HepG2 (cell line): ENCODE measurements around the gene PTPN2. TPM values are rescaled to one million over a fixed set of nuclear protein-coding genes. Genes with fewer than 3 reads are reported as not detected.

ENCODE experiments used
- CAMTA2 ChIP-seq: sonication (generic); formaldehyde crosslinking; IDR thresholded peaks from 2 replicates; pipeline ENCODE4 v1.4.0; 2020; ENCODE audit warnings: mild to moderate bottlenecking, missing genetic modification reagents, borderline replicate concordance
- FOXC1 ChIP-seq: sonication (generic); formaldehyde crosslinking; IDR thresholded peaks from 2 replicates; pipeline ENCODE4 v1.8.0; 2022; ENCODE audit warnings: mild to moderate bottlenecking, missing genetic modification reagents, borderline replicate concordance
- HCFC1 ChIP-seq: fragments of 150-350 bp; IDR thresholded peaks from 2 replicates; pipeline ENCODE4 v1.6.1; 2014; ENCODE audit warnings: low read depth, low read length
- IRX3 ChIP-seq: sonication (generic); formaldehyde crosslinking; IDR thresholded peaks from 2 replicates; pipeline ENCODE4 v1.8.1; 2023; ENCODE audit warnings: mild to moderate bottlenecking, low read depth, missing genetic modification reagents, borderline replicate concordance
- KDM5B ChIP-seq: sonication (generic); formaldehyde crosslinking; IDR thresholded peaks from 2 replicates; pipeline ENCODE4 v1.4.0; 2020; ENCODE audit warnings: missing genetic modification reagents, mild to moderate bottlenecking, borderline replicate concordance
- KLF11 ChIP-seq: IDR thresholded peaks from 2 replicates; pipeline ENCODE4 v1.6.1; 2016; ENCODE audit warnings: missing compliant biosample characterization
- NBN ChIP-seq: fragments of 450-650 bp; conservative IDR thresholded peaks from 2 replicates; pipeline ENCODE4 v1.6.1; 2017
- NFYC ChIP-seq: IDR thresholded peaks from 2 replicates; pipeline ENCODE4 v1.6.1; 2016; ENCODE audit warnings: missing genetic modification reagents, missing compliant biosample characterization
- NONO ChIP-seq, 2 experiments: fragments of 450-650 bp in 1 of 2; sonication (generic) in 1 of 2; formaldehyde crosslinking in 1 of 2; IDR thresholded peaks in 1 of 2; conservative IDR thresholded peaks in 1 of 2; 2 replicates each; pipeline versions ENCODE4 v1.6.1 to v1.8.0; 2017 to 2022; ENCODE audit warnings: mild to moderate bottlenecking in 1 of 2, missing genetic modification reagents in 1 of 2, moderate library complexity in 1 of 2
- TBX2 ChIP-seq: sonication (generic); formaldehyde crosslinking; IDR thresholded peaks from 2 replicates; pipeline ENCODE4 v1.5.0; 2020; ENCODE audit warnings: missing genetic modification reagents, mild to moderate bottlenecking, borderline replicate concordance
- ZBTB42 ChIP-seq: sonication (generic); formaldehyde crosslinking; IDR thresholded peaks from 2 replicates; pipeline ENCODE4 v1.5.0; 2020; ENCODE audit warnings: mild to moderate bottlenecking, missing genetic modification reagents
- ZNF616 ChIP-seq: sonication (generic); formaldehyde crosslinking; IDR thresholded peaks from 2 replicates; pipeline ENCODE4 v1.5.0; 2020; ENCODE audit warnings: low read depth, mild to moderate bottlenecking, missing genetic modification reagents
- ZNF687 ChIP-seq: sonication (generic); formaldehyde crosslinking; IDR thresholded peaks from 2 replicates; pipeline ENCODE4 v1.5.1; 2020; ENCODE audit warnings: mild to moderate bottlenecking, missing genetic modification reagents, moderate library complexity
- ZNF740 ChIP-seq: sonication (generic); formaldehyde crosslinking; IDR thresholded peaks from 2 replicates; pipeline ENCODE4 v1.4.0; 2020; ENCODE audit warnings: missing genetic modification reagents
- ZNF841 ChIP-seq: sonication (generic); formaldehyde crosslinking; IDR thresholded peaks from 2 replicates; pipeline ENCODE4 v1.8.1; 2023; ENCODE audit warnings: missing genetic modification reagents, borderline replicate concordance
- ZNF879 ChIP-seq: sonication (generic); formaldehyde crosslinking; IDR thresholded peaks from 2 replicates; pipeline ENCODE4 v1.8.1; 2023; ENCODE audit warnings: missing genetic modification reagents
- polyA plus RNA-seq, 8 experiments: library from polyadenylated mRNA; depleted of rRNA in 3 of 8; stranded (reverse) in 7 of 8; unstranded in 1 of 8; fragments of >200 nt; fragmentation: Illumina TruSeq in 4 of 8; extraction: Trizol in 4 of 8; gene quantifications; 2 replicates each; pipeline versions ENCODE4 v1.2.1 to v1.2.3, GENCODE V29; 2011 to 2016; ENCODE audit warnings: low read depth in 4 of 8, missing spikeins in 1 of 8, mixed read lengths in 1 of 8; ENCODE audit not compliant: insufficient read depth in 1 of 8
- total RNA-seq, 5 experiments: library from RNA; depleted of rRNA; stranded (reverse); fragments of >200 nt; fragmentation: Illumina TruSeq; extraction: Trizol; gene quantifications; 2 replicates each; pipeline ENCODE4 v1.2.3, GENCODE V29; 2016; ENCODE audit warnings: low read depth in 1 of 5
- TF ChIP-seq, protein P1 (sequence below): IDR thresholded peaks from 2 replicates; pipeline ENCODE4 v1.6.1; 2016
- TF ChIP-seq, protein P2 (sequence below): sonication (generic); formaldehyde crosslinking; IDR thresholded peaks from 2 replicates; pipeline ENCODE4 v1.4.0; 2020; ENCODE audit warnings: missing genetic modification reagents
- TF ChIP-seq, protein P3 (sequence below): sonication (generic); formaldehyde crosslinking; IDR thresholded peaks from 2 replicates; pipeline ENCODE4 v1.4.0; 2020; ENCODE audit warnings: missing genetic modification reagents
- TF ChIP-seq, protein P4 (sequence below): sonication (generic); formaldehyde crosslinking; IDR thresholded peaks from 2 replicates; pipeline ENCODE4 v1.8.0; 2022; ENCODE audit warnings: mild to moderate bottlenecking, missing genetic modification reagents

Gene PTPN2
- total and polyA plus RNA-seq, 2 of the 13 experiments (the other 11 are each of a cell fraction or from before 2014, with no cell fraction given), result 24.9 to 41.5 TPM

GRCh38 chr18:12766986-12767433, 117.0 kb downstream of the PTPN2 start (continued):
- TF ChIP-seq, protein P1, sequence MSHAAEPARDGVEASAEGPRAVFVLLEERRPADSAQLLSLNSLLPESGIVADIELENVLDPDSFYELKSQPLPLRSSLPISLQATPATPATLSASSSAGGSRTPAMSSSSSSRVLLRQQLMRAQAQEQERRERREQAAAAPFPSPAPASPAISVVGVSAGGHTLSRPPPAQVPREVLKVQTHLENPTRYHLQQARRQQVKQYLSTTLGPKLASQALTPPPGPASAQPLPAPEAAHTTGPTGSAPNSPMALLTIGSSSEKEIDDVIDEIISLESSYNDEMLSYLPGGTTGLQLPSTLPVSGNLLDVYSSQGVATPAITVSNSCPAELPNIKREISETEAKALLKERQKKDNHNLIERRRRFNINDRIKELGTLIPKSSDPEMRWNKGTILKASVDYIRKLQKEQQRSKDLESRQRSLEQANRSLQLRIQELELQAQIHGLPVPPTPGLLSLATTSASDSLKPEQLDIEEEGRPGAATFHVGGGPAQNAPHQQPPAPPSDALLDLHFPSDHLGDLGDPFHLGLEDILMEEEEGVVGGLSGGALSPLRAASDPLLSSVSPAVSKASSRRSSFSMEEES (CRISPR knock-in tag), result peak; percentile 53; the same call in 1 of the 2 replicates
- no peak for TF ChIP-seq NBN
- no peak for TF ChIP-seq ZBTB42 (CRISPR knock-in tag)
- TF ChIP-seq, protein P2, sequence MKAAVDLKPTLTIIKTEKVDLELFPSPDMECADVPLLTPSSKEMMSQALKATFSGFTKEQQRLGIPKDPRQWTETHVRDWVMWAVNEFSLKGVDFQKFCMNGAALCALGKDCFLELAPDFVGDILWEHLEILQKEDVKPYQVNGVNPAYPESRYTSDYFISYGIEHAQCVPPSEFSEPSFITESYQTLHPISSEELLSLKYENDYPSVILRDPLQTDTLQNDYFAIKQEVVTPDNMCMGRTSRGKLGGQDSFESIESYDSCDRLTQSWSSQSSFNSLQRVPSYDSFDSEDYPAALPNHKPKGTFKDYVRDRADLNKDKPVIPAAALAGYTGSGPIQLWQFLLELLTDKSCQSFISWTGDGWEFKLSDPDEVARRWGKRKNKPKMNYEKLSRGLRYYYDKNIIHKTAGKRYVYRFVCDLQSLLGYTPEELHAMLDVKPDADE (CRISPR knock-in tag), result no peak
- TF ChIP-seq TBX2 (CRISPR knock-in tag), result peak; percentile 57; the same call in 1 of the 2 replicates
- no peak for TF ChIP-seq HCFC1
- peak; percentile 26; the same call in 1 of the 2 replicates for TF ChIP-seq KDM5B
- TF ChIP-seq ZNF687, result peak; percentile 95
- no peak for TF ChIP-seq ZNF616 (CRISPR knock-in tag)
- no peak for TF ChIP-seq KLF11 (CRISPR knock-in tag)
- no peak for TF ChIP-seq CAMTA2 (CRISPR knock-in tag)
- TF ChIP-seq, protein P3, sequence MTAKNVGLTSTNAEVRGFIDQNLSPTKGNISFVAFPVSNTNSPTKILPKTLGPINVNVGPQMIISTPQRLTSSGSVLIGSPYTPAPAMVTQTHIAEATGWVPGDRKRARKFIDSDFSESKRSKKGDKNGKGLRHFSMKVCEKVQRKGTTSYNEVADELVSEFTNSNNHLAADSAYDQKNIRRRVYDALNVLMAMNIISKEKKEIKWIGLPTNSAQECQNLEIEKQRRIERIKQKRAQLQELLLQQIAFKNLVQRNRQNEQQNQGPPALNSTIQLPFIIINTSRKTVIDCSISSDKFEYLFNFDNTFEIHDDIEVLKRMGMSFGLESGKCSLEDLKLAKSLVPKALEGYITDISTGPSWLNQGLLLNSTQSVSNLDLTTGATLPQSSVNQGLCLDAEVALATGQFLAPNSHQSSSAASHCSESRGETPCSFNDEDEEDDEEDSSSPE (CRISPR knock-in tag), result peak; percentile 39; the same call in 1 of the 2 replicates
- TF ChIP-seq, protein P4, sequence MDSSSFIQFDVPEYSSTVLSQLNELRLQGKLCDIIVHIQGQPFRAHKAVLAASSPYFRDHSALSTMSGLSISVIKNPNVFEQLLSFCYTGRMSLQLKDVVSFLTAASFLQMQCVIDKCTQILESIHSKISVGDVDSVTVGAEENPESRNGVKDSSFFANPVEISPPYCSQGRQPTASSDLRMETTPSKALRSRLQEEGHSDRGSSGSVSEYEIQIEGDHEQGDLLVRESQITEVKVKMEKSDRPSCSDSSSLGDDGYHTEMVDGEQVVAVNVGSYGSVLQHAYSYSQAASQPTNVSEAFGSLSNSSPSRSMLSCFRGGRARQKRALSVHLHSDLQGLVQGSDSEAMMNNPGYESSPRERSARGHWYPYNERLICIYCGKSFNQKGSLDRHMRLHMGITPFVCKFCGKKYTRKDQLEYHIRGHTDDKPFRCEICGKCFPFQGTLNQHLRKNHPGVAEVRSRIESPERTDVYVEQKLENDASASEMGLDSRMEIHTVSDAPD (CRISPR knock-in tag), result no peak
- TF ChIP-seq IRX3 (CRISPR knock-in tag), result no peak
- no peak for TF ChIP-seq FOXC1
- no peak for TF ChIP-seq ZNF841 (CRISPR knock-in tag)
- no peak for TF ChIP-seq ZNF740 (CRISPR knock-in tag)
- TF ChIP-seq NONO (IDR thresholded peaks at IDR 0.05), result no peak
- no peak for TF ChIP-seq NONO (CRISPR knock-in tag; conservative IDR thresholded peaks at IDR 0.05)
- no peak for TF ChIP-seq ZNF879 (CRISPR knock-in tag)
- no peak for TF ChIP-seq NFYC
